ENCODE results near the gene EVI2B.

DNA sequence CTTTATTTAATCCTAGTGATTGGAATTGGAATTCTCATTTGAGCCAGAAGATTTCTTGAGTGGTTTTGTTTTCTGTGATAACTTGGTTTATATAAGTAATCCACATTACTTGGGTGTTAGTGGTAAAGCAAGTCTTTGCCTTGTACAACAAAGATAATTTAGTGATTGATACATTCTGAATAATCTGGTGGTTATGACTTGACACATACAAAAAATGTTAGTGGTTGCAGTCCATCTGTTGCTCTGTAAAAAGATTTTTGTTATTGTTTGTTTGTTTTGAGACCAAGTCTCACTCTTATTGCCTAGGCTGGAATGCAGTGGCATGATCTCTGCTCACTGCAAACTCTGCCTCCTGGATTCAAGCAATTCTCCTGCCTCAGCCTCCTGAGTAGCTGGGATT lies 30.0 kb downstream of the EVI2B start:
- TF ChIP-seq CTCF (IDR thresholded peaks at IDR 0.05) (no peak), POLR2A (IDR thresholded peaks at IDR 0.05) (no peak), POLR2AphosphoS5 (IDR thresholded peaks at IDR 0.05; ENCODE audit: insufficient read depth in 1 of 2, low read depth in 1 of 2) (no peak)

Measured in vagina (tissue), 2 donors.